Gastrocnemius medialis (tissue), 4 donors: ENCODE results near the gene HYLS1. TPM values are rescaled to one million over a fixed set of nuclear protein-coding genes. Genes with fewer than 3 reads are reported as not detected.

Experiments used
- ATAC-seq, 2 donors: fragments of 150-250 bp; one replicate each; pipeline ENCODE4 v1.9.1; 2016
- DNase-seq, 2 donors: peaks; one replicate each; pipeline ENCODE4 v3.0.0-alpha.2; 2019
- H3K27ac ChIP-seq, 4 donors: fragments of 200-600 bp; sonication (generic); 1 replicate in 1 of 4; 2 replicates in 3 of 4; pipeline ENCODE4 v1.5.1; 2016 to 2018; ENCODE audit warnings: mild to moderate bottlenecking in 2 of 4, moderate library complexity in 1 of 4
- H3K27me3 ChIP-seq, 3 donors: fragments of 200-600 bp; sonication (generic) in 2 of 3; 1 replicate in 1 of 3; 2 replicates in 2 of 3; pipeline versions ENCODE4 v1.5.1 to v1.6.0; 2016 to 2019; ENCODE audit warnings: mild to moderate bottlenecking in 1 of 3, moderate library complexity in 1 of 3
- H3K36me3 ChIP-seq, 2 donors: fragments of 200-600 bp; sonication (generic) in 1 of 2; one replicate each; pipeline ENCODE4 v1.5.1; 2017 to 2018
- H3K4me1 ChIP-seq, 2 donors: fragments of 200-600 bp; sonication (generic) in 1 of 2; one replicate each; pipeline ENCODE4 v1.5.1; 2016 to 2017; ENCODE audit warnings: mild to moderate bottlenecking in 2 of 2
- H3K4me3 ChIP-seq, 4 donors: fragments of 200-600 bp; sonication (generic) in 3 of 4; 1 replicate in 1 of 4; 2 replicates in 3 of 4; pipeline ENCODE4 v1.5.1; 2016 to 2019; ENCODE audit warnings: mild to moderate bottlenecking in 2 of 4
- H3K9me3 ChIP-seq, 3 donors: fragments of 200-600 bp; sonication (generic) in 2 of 3; 1 replicate in 1 of 3; 2 replicates in 2 of 3; pipeline ENCODE4 v1.5.1; 2016 to 2019
- CTCF ChIP-seq, 5 experiments: fragments of 450-650 bp in 3 of 5; fragments of 200-600 bp in 2 of 5; sonication (generic) in 2 of 5; IDR thresholded peaks in 4 of 5; conservative IDR thresholded peaks in 1 of 5; 1 replicate in 4 of 5; 2 replicates in 1 of 5; pipeline ENCODE4 v1.5.1; 2016 to 2019; ENCODE audit warnings: antibody characterized with exemption in 5 of 5, mild to moderate bottlenecking in 3 of 5, moderate library complexity in 3 of 5
- POLR2A ChIP-seq, 2 donors: fragments of 450-650 bp; IDR thresholded peaks; one replicate each; pipeline ENCODE4 v1.6.1; 2017; ENCODE audit warnings: antibody characterized with exemption in 2 of 2, mild to moderate bottlenecking in 2 of 2, moderate library complexity in 2 of 2
- in situ Hi-C, 4 donors: fragments of 200-750 bp; cut with MboI; loops; one replicate each; pipeline versions ENCODE4 v1.15.0 to v1.8.0; 2017; ENCODE audit warnings: low sequenced_read_pairs in 4 of 4
- intact Hi-C: fragments of 100-400 bp; cut with DNase I; formaldehyde crosslinking; loops from one replicate; pipeline ENCODE4 v1.15.1; 2023; ENCODE audit warnings: low total_unique reads
- total RNA-seq, 4 donors: library from RNA; depleted of rRNA; stranded (reverse); fragments of >200 nt; gene quantifications; one replicate each; pipeline versions ENCODE4 v1.1.0 to v1.2.3, GENCODE V29; 2016

HYLS1 gene
- total RNA-seq, 4 donors from 2014 or later: 0.56 to 3.9 (median 1.9) TPM

DNA sequence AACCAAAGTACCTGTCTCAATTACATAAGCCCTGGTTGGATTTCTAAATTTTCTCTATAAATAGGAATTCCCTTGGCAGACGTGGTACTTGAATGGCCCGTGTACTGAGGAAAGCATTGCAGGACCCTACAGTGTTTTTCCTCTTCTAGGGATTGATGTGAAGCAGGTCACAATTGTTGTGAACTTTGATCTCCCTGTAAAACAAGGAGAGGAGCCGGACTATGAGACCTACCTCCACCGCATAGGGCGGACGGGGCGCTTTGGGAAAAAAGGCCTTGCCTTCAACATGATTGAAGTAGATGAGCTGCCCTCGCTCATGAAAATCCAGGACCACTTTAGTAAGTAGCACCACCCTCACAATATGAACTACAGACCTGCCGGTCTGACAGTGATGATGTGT lies 33.6 kb downstream of the HYLS1 start:
- no peak for DNase-seq
- Histone ChIP-seq H3K4me3 (no peak overlapping the region), H3K27ac (no peak overlapping the region), H3K27me3 (peaks cover 0 to 3% (median 0%) of the 10 kb centered on the region in 3 donors), H3K9me3 (no peaks in the 10 kb centered on the region), H3K4me1 (no peaks in the 10 kb centered on the region), H3K36me3 (no peaks in the 10 kb centered on the region)
- in situ Hi-C loops: loop anchor here in 3 of 4 donors (5.0 kb wide), 1 partner anchor 271 kb away; no protein-coding TSS in a partner anchor
- intact Hi-C loops: loop anchor here (5.0 kb wide), 2 partner anchors 191 to 561 kb away; no protein-coding TSS in a partner anchor
- no peak for TF ChIP-seq CTCF (IDR thresholded peaks at IDR 0.05 in 4 of 5, conservative IDR thresholded peaks at IDR 0.05 in 1 of 5)
- TF ChIP-seq POLR2A (IDR thresholded peaks at IDR 0.05): no peak
- no peak for ATAC-seq

- in situ Hi-C loops (loop anchor here in 3 of 4 donors (5.0 kb wide), 1 partner anchor 270 kb away; no protein-coding TSS in a partner anchor), intact Hi-C loops (loop anchor here (5.0 kb wide), 2 partner anchors 190 to 560 kb away; no protein-coding TSS in a partner anchor)
- TF ChIP-seq CTCF (IDR thresholded peaks at IDR 0.05 in 4 of 5, conservative IDR thresholded peaks at IDR 0.05 in 1 of 5) (no peak), POLR2A (IDR thresholded peaks at IDR 0.05) (no peak)
- DNase-seq (no peak), ATAC-seq (no peak)
- H3K27me3 ChIP-seq: peaks cover 0 to 3% (median 0%) of the 10 kb centered on the region in 3 donors
- no peaks in the 10 kb centered on the region for H3K9me3 ChIP-seq
- H3K27ac ChIP-seq: no peak overlapping the region
- H3K4me3 ChIP-seq: no peak overlapping the region
- H3K36me3 ChIP-seq: no peaks in the 10 kb centered on the region
- H3K4me1 ChIP-seq: no peaks in the 10 kb centered on the region
These were observed 34.7 kb downstream of the HYLS1 start for GRCh38 chr11:125922156-125922555.

DNA sequence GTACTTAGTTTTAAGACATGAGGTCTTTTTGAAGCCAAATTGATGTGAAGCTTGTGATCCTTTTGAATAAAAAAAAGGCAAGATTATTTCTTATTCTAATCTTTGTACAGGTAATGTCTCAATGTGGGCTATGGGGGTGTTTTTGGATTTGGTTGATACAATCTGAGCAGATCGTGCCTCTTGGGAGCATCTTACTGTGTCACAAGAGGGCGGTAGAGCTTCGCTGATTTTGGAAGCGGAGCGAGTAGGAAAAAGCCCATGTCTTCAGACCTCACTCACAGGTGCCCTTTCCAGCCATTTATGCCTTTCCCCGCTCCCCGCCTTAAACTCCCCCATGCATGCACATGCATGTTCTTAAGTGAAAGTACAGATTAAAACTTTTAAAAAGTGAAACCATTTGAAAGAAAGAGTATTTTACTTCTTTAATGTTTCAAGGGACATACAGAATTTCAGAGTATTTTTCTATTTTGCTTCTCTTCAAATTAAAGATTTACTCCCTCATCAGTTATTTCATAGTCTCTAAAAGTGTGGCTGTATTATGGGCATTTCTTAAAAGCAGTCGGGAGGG lies 35.6 kb downstream of the HYLS1 start:
- Histone ChIP-seq H3K36me3 (no peaks in the 10 kb centered on the region), H3K4me1 (no peaks in the 10 kb centered on the region), H3K9me3 (no peaks in the 10 kb centered on the region), H3K4me3 (no peak overlapping the region), H3K27ac (no peak overlapping the region), H3K27me3 (peaks cover 0 to 3% (median 0%) of the 10 kb centered on the region in 3 donors)
- DNase-seq (peak in 1 of 2 donors; percentile 44), ATAC-seq (peak; percentile 91 to 93)
- in situ Hi-C loops (loop anchor here in 3 of 4 donors (5.0 kb wide), 1 partner anchor 269 kb away; no protein-coding TSS in a partner anchor), intact Hi-C loops (loop anchor here (1.0 to 5.0 kb wide), 3 partner anchors 189 to 559 kb away; no protein-coding TSS in a partner anchor)
- peak; percentile 38 to 74 (median 64) for TF ChIP-seq CTCF (IDR thresholded peaks at IDR 0.05 in 4 of 5, conservative IDR thresholded peaks at IDR 0.05 in 1 of 5)
- TF ChIP-seq POLR2A (IDR thresholded peaks at IDR 0.05): no peak

DNA sequence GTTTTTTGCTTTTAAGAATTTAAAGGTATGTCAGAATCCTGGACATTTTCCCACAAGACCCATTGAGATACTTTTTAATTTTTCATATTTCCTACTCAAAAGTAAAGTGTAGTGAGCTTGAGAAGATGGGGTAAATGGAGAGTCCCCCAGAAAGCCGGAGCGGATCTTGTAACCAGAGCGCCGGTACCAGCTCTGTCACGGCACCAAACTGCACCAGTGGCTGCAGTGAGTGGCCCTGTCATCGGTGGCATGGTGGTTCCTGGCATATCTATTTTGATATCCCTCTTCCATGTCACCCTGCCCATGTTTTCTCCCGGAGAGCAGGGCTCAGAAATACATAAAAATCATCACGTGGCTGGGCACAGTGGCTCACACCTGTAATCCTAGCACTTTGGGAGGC lies 36.2 kb downstream of the HYLS1 start:
- intact Hi-C loops (loop anchor here (1.0 to 5.0 kb wide), 3 partner anchors 189 to 559 kb away; no protein-coding TSS in a partner anchor), in situ Hi-C loops (loop anchor here in 3 of 4 donors (5.0 kb wide), 1 partner anchor 269 kb away; no protein-coding TSS in a partner anchor)
- ATAC-seq: no peak
- H3K4me3 ChIP-seq: no peak overlapping the region
- no peaks in the 10 kb centered on the region for H3K36me3 ChIP-seq
- H3K27me3 ChIP-seq: no peaks in the 10 kb centered on the region
- TF ChIP-seq CTCF (IDR thresholded peaks at IDR 0.05 in 4 of 5, conservative IDR thresholded peaks at IDR 0.05 in 1 of 5): no peak
- TF ChIP-seq POLR2A (IDR thresholded peaks at IDR 0.05): no peak
- no peak for DNase-seq
- no peaks in the 10 kb centered on the region for H3K4me1 ChIP-seq
- H3K9me3 ChIP-seq: no peaks in the 10 kb centered on the region
- H3K27ac ChIP-seq: no peak overlapping the region
